NCI-H2227 (cell line): ENCODE data around the gene ARMC9.

Source experiments
- DNase-seq: peaks from one replicate; lab custom pipeline; 2025; ENCODE audit not compliant: unreplicated experiment; lab: John Stamatoyannopoulos, UW

ARMC9 gene

DNA sequence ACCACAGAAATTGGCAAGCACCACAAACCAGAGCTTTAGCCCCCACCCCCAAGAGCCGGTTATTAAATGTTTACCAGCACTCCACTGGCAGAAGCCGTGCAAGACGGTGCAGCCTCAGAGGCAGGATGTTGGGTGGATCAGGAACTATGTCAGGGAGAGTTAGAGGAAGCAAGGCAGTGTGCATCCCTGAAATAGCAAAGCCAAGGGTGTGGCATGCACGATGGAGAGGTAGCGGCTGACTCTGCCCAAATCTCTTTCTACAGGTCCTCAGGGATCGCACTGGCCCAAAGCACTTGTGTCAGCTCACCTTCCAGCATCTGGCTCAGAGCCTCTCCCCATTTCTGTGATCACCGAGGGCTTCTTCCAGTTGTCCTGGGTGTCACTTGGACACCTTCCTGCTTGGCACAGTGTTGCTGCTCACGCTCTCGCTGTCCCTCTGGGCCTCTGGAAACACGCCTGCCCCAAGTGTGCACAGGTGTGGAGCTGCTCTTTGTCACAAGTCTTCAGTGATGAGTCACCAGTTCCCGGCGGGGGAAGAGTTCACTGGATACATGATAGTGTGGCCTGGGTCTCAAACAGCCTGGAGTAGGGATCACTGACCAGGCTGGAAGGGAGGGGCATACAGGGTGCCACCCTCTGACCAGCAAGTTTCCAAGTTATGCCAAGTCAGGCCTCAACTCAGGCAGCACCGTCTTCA, 179.7 kb downstream of the ARMC9 start:
- DNase-seq = no peak

DNA sequence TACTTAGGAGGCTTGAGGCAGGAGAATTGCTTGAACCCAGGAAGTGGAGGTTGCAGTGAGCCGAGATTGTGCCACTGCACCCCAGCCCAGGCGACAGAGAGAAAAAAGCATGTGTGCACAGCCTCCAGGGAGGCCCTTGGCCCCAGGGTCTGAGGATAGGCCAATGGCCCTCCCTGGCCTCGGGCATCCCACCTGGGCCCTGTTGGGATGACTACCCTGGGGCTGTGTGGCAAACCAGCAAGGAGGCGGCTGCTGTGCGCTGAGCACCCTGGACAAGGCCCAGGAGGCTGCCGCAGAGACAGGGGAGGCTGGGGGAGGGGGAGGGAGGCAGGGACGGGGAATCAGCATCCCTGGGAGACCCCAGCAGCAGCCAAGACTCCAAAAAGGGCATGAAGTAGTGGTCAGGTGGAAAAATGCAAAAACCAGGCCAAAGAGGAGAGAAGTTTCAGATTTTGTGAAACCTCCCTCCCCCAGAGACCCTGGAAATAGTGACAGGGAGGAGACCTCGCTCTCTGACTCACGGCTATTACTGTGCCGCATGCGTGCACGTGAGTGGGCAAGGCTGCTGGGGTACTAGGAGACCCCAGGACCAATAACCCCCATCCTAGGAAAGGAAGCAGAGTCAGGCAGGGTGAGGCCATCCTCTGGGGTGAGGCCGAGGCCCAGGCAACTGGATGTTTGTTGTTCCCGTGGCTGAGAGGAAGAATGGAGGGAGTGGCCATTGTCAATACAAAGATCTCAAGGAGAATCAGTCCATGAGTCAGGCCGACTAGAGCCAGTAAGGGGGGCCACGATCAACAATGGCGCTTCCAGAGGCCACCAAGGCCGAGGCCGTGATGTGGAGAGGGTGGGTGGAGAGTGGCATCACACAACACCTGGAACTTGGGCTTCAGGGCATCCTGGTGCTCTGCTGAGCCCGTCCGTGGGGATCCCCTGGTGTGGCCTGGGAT, 181.1 kb downstream of the ARMC9 start:
- no peak for DNase-seq

DNA sequence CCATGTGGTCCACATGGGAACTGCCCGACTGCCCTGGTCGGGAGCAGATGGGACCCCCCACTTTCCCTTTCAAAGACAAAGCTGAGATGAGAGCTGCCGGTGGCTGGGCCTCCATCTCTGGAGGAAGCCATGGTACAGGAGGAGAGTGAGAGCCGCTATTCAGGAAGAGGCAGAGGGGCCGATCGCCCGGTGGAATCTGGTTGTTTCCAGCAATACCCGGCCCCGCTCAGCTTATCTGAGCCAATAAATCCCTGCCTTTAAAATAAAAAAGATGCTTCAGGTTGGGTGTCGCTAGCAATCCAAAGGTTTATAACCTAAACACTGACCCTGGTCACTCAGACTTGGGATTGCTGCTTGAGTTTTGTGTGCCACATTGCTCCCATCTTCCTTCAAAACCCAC, 181.9 kb downstream of the ARMC9 start:
- DNase-seq = no peak

DNA sequence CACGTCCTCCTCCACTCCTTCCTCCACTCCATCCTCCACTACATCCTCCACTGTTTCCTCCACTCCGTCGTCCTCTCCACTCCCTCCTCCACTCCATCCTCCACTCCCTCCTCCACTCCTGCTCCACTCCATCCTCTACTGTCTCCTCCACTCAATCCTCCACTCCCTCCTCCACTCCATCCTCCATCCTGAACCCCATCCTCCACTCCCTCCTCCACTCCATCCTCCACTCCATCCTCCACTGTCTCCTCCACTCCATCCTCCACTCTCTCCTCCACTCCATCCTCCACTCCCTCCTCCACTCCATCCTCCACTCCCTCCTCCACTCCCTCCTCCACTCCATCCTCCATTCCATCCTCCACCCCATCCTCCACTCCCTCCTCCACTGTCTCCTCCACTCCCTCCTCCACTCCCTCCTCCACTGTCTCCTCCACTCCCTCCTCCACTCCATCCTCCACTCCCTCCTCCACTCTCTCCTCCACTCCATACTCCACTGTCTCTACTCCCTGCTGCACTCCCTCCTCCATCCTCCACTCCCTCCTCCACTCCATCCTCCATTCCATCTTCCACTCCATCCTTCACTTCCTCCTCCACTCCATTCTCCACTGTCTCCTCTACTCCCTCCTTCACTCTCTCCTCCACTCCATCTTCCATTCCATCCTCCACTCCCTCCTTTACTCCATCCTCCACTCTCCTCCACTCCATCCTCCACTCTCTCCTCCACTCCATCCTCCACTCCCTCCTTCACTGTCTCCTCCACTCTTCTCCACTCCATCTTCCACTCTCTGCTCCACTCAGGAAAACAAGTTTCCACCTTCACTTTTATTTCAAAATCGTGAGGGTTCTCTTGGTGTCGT, 182.8 kb downstream of the ARMC9 start:
- no peak for DNase-seq

DNA sequence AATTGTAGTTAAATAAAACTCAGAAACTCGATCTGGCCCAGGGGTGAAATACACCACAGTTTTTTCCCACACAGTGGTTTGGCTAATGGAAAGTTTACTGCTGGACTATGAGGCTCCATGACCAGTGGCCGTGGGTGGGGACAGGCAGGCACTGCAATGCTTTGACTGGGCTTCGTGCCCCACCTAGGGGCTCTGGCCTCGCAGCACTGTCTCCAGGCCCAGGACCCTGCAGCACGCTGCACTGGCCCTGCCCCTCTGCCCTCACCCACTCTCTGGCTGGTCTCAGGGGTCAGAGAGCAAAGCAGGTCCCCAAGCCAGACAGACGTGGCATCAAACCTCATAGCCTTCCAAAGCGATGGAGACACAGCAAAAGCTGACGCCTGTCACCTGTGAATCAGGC, 183.7 kb downstream of the ARMC9 start:
- no peak for DNase-seq

DNA sequence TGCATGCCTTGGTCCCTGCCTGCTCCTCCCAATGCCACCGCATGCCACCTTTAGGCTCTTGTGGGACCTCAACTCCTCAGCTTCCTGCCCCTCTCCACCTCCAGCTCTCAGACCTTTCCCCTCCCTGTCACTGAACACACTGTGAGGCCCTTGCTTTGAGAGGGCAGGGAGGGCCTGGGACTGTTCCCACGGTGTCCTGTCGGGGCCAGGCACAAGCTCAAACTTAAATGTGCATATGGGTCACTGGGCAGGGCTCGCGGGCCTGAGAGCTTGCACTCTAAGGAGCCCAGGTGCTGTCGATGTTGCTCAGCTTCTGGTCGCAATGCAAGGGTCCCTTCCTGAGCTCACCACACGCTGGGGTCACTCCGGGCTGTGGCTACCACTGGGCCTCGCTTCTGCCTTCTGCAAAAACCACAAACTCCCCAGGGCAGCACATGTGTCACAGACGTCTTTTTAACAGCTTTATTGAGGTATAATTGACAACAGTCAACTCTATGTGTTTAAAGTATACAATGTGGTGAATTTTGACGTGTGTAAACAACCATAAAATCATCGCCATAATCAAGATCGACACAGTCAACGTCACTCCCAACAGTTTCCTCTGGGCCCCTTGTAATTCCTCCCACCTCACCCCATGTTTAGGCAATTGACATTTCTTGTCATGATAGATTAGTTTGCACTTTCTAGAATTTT, 185.1 kb downstream of the ARMC9 start:
- no peak for DNase-seq

DNA sequence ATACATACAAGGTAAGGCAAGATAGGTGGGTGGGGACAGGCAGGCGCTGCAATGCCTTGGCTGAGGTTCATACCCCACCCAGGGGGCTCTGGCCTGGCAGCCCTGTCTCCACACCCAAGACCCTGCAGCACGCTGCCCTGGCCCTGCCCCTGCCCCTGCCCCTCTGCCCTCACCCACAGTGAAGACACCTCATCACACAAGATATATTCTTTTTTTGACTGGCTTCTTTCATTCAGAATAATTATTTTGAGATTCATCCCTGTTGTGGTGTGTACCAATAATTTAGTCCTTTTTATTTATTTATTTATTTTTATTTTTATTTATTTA, 185.6 kb downstream of the ARMC9 start:
- no peak for DNase-seq

DNA sequence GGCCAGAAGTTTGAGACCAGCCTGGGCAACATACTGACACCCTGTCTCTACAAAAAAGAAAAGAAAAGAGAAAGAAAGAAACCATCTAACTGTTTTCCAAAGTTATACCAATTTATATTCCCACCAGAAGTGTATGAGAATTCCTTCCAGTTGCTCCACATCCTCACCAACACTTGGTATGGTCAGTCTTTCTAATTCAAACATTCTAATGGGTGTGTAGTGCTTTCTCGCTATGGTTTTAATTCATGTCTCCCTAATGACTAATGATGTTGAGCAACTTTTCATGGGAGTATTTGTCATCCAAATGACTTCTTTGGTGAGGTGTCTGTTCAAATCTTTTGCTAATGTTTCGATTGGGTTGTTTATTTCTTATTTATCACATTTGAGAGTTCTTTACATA, 186.5 kb downstream of the ARMC9 start:
- DNase-seq = no peak

DNA sequence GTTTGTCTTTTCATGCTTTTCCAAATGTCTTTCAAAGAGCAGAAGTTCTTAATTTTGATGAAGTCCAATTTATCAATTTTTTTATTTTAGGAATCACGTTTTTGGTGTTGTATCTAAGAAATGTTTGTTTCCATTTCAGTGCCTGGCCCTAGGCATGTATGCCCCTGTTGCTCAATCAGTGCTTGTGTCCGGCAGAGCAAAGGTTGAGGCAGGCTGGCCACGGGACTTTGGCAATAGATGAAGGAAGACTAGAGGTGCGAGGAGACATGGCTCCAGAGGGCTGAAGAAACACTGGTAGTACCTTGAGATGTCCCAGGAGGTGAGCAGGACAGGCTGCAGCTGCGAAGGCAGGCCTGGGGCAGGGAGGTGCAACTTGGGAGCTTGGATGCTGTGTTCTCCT, 187.0 kb downstream of the ARMC9 start:
- no peak for DNase-seq

DNA sequence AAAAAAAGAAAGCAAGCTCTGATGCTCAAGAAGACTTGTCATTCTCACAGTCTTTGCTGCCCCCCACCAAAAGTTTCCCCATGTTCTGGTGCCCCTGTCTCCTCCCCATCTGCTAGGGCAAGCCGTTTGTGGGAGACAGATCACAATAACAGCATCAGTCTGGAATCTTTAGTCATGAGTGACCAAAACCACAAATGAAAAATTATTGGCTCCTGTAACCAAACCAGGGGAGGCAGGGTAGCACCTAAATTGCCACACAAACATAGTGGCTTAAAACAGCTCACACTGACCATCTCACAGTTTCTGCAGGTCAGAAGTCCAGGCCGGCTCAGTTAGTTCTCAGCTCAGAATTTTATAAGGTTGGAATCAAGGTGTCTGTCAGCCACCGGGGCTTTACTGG, 188.0 kb downstream of the ARMC9 start:
- no peak for DNase-seq

DNA sequence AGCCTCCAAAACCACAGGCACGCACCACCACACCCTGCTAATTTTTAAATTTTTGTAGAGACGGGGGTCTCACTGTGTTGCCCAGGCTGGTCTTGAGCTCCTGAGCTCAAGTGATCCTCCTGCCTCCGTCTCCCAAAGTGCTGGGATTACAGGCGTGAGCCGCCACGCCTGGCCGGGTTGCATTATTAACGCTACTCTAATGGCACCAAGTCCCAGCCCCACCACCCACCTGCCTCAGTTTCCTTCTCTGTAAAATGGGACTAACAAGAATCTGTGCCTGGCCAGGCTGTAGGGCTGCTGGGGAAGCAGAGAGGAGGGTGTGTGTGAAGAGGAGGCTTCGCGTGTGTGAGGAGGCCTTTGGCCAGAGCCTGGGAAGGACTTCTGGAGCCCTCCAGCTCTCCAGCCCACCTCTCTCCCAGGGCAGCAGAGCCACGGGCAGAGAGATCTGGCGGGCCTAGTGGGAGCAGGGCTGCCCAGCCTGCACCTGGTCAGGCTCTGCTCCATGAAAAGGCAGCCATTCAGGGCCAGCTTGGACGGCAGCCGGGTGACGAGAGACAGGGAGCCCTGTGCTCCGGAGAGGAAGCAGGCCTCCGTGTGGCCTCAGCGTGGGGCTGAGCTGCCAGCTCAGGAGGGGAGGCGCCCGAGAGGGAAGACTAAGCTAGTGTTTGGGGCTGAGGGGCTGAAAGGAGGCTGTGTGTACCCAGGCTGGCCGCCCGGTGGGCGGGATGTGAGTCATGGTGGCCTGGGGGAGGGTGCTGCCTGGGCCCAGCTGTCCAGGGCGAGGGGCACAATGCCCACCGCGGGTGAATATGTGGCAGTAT, 189.7 kb downstream of the ARMC9 start:
- DNase-seq = no peak

DNA sequence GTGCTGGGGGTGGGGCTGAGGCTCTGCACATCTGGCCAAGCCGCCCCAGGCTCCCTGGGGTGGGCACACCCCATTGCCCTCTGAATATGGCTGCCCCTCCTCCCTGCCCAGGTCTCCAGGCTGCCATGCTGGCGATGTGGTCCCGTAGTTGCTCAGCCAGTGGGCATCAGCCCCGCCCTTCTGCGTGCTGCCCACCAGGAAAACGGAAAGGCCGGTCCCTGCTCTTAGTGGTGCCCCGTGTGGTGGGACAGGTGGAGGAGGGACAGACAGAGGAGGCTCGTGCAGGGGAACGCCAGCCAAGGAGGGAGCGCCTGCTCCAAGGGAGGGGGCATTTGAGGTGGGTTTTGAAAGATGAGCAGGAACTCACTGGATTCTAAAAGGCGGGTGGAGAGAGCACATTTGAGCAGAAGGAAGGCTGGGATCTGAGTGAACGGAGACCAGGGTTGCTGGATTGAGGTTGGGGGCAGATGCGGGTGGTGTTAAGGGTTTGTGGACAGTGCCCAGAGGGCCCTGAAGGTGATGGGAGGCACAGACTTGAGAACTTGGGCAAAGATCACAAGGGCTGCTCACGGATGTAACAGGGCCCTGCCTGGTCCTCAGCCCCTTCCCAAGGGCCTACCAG, 190.4 kb downstream of the ARMC9 start:
- no peak for DNase-seq

DNA sequence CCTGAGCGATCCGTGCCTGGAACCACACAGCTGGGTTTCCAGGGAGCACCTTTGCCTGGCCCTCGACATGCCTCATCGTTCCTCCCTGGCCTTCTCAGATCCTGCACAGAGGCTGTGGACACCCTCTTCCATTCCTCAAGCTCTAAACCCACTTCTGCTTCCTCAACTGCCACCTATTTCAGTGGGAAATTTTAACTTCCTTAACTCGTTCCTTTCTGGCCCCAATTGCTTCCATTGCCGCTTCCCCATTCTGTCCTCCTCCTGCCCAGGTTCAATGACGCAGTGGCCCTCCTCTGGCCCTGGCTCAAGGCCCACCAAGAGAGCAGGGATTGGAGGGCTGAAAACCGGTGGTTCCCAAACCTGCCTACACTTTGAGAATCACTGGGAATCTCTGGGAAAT, 192.2 kb downstream of the ARMC9 start:
- DNase-seq = no peak

DNA sequence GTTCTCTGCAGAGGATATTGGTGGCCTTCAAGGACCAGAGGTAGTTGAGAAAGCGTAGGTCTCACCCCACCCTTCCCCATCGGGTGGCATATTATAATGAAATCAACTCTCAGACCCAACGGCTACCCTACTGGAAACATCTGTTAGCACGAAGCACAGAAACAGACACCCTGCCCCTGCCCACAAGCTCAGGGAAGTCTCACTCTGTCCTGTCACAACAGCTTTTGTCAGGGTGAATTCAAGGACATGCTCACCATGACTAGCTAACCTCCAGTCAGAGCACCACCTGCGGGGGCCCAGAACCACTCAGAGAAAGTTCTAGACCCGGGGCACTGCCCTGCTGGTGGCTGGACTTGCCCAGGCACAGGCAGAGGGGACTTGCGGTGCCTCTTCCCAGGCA, 193.6 kb downstream of the ARMC9 start:
- no peak for DNase-seq

DNA sequence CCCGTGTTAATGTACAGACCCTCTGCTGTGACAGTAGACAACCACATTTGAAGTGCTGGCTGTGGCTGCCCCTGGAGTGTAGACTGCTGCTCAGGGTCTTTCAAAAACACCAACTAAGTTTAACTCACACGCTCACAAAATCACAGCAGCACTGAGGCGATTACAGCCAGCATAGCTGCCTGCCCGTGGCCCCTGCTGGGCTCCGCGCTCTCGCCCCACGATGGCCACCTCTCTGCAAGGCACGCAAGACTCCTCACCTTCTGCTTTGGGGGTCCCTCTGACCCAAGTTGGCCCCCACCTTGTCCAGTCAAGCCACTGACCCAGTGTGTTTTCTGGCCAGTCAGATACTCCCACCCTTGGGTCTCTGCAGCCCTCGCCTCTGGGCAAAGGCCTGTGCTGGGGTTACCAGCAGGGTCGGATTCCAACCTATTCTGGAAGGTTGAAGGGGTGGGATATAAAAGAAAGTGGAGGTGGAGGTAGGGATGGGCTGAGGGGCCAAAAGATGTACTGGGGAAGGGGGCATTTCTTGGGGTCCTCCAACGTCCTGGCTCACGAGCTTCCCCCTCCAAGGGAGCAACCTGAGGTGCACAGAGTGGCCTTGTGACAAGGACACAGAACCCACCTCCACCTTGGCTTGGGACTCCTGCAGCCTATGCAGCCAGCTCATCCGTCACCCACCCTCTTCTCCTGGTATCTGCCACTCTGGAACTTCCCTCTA, 194.2 kb downstream of the ARMC9 start:
- no peak for DNase-seq

DNA sequence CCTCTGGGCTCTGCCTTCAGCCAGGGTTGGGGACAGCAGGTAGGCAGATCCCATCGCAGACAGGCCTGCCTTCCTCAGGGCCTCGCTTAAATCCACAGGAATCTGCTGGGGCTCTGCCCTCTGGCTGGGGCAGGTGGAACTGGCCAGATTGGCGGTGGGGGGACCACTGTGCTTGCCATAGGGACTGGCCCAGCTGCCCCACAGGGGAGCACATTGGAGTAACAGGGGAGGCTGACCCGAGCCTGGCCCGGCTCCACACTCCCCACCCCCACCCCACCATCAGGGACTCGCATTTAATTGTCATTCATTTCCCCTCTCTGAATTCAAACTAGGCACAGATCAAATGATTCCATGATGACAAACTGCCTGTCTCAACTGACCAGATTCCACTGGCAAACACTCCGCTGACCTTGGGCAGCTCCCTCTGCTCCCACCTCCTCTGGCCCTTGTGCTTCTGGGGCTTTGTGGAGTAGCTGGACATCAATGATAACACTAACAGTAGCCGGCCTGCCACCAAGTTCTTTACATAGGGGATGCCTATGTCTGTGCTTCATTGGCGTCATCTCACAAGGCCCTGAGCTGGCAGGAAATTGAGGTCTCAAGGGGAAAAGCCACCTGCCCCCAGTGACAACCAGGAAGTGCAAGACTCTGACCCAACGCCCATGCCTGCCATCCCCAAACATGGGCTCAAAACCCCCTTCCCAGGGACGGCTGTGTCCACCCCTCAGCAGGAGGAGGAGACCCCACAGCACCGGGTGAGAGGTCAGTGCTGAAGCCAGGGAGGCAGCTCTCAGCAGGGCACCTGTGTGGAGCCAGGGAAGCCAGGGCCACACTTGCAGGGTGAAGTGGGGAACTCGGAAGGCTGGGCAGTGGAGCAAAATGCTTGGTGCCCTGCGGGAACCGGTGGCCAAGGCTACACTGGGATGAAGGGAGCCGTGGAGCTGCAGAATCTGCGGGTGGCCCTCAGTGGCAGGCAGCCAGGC, 195.0 kb downstream of the ARMC9 start:
- DNase-seq = no peak

DNA sequence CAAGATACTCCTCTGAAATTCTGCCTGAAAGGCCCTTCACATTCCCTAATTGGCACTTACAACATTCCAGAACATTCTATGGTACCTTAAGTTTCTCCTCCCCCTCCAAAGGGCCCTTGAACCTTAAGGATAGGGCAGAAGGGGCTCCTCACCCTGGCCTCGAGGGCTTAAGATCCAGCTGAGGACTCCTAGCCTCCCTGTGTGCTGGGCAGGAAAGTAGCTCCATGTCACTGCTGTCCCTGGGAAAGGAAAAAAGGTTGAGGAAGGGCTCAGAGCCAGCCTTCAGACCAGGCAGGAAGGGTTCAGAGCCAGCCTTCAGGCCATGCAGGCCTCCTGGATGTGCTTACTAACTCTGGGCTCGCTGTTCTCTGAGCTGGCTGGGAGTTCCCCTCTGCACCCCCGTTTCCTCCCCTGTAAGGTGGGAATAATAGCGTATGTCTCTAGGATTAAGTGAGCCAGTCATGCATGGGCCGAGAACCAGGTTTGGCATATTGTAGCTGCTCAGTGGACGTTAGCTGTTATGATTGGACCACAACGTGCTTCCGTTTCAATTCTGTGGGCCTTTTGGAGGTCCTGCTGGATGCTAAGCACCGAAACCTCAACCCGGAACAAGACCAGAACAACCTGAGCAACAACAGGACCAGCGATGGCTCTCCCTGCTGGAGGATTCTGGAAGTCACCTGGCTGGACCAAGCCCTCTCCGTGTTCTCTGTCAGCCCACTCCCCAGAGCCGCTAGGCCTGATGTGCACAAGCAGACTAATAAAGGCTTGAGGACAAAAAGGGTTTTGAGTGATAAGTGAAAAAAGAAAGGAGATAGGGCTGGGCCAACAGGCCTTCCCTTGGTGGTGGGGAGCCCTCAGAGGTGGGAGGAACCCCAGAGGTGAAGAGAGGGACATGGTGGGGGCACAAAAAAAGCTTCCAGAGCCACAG, 196.0 kb downstream of the ARMC9 start:
- peak; percentile 22 for DNase-seq
